HG03442 (cell line): ENCODE data around the gene MEF2D.

Experiments used
- ATAC-seq: cut with Tn5 transposase; IDR thresholded peaks from one replicate; pipeline ENCODE4 v1.9.1; 2021; ENCODE audit warnings: mild to moderate bottlenecking, moderate library complexity; ENCODE audit not compliant: unreplicated experiment

MEF2D gene

DNA sequence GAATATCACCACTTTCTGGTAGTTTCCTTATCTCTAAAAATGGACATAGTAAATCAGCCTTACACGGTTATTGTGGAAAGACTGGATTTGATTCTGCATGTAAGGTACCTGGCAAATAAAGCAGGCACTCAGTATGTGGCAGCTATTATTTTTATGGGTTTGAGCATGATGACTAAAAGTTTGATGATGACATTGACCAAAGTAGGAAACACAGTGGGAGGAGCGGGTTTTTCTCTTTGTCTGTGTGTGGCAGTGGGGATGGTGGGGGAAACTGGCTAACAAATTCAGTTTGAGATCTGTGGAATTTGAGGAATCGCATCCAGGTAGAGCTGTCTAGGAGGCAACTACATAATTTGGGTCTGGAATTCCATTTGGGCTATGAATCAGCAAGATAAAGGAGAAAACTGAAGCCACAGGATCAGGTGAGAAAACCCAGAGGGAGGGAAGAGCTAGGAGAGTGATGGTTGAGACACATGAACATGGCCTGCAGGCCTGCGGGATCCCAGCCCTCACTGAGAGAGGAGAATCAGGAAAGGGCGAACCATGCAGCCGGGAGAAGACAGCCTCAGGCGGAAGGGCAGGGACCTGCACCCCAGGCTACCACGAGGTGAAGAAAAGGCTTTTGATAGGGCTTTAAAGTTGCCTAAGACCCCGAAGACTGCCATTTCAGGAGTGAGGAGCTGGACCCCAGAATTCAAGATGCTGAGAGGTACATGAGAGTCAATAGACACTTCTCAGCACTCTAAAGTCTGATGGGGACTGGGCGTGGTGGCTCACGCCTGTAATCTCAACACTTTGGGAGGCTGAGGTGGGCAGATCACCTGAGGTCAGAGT, 52.2 kb downstream of the MEF2D start:
- ATAC-seq: no peak

GRCh38 chr1:156445789-156446263, 54.7 kb downstream of the MEF2D start:
- no peak for ATAC-seq

DNA sequence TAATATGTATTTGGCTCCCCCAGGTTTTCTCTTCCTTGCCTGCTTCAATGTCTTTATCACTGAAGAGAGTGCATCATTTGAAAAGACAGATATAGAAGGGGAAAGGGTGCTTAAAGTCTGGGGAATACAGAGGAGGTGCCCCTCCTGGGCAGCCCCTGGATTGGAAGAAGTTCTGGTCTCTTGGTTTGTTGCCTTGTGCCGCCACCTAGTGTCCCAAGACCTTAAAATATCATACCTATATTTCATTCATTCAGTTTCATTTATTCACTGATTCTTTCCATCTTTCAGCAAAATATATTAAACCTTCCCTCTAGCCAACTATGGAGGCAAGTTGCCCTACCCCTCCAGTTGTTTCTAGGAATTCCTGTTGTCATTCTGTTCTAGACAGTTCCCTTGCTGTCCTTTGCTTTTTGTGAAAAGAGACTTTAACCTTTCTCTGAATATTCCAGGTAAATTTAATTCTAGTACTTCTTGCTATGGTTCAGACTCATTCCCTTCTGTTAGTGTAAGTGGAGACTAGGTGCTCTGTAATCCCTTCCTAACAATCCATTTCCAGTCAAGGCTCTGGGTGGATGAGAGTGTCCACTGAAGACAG, 56.1 kb downstream of the MEF2D start:
- ATAC-seq: no peak

DNA sequence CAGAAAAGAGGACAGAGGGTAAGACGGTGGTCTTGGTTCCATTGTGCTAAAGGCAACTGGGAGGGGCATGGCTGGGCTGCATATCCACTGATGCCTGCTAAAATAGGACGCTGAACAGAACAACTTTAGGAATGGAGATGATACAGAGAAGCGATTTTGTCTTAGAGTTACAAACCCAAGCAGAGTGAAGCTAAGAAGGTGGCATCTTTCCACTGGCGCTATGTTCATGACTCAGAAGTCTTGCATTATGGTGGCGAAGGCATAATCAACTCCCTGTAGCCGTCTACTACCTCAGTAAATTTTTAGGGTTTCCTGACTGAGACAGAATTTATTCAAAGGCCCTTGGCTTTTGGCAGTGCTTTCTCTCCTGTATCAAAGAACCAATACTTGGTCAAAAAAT, 57.3 kb downstream of the MEF2D start:
- no peak for ATAC-seq

- no peak for ATAC-seq
Measured at GRCh38 chr1:156440654-156441437, 59.7 kb downstream of the MEF2D start.

DNA sequence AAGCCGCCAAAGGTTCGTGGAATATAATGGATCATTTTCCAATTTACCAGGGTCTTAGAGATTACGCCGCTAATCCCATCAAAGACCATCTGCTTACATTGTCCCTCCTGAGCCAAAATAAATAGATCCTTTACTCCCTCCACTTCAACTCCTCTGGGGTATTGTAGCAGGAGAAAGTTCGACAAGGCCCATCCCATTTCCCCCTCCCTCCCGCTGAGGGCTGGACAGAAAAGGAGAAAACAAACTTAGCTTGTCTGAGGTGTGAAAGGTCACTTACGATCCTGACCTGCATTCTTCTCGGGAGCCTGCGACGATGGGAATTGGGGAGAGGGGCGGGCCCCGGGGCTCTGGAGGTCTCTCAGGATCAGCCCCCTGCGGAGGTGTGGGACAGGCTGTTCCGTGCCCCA, 60.8 kb downstream of the MEF2D start:
- ATAC-seq: no peak

DNA sequence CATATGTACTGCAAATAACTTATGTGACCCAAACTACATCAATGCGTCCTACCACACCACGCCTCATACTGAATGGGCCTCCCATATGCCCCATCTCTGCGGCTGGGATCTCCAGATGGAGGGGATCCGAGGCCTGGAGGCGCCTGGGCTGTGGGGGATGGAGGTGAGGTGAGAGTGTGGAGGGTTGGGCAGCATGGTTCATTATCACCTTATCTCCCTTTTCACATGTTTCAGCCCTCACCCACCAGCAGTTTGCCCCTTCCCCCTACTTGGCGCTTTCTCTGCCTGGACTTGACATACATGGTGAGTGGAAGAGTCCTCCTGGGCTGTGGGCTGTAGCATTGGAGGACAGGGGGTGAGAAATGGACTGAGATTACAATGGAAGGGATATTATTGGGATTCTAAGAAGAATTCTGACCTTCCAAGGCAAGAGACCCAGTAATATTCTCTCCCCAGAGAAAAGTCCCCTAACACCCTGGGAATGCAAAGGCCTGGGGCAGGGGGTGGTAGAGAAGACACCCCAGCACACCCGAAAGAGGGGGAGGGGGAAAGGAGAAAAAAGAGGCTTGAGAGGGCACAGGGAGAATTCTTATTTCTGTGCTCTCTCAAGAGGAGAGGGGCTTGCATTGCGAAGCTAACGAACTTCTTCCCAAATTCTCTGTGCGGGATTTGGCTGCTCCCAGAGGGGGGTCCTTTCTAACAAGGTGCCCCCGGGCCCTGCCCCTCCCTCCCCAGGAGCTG, 61.4 kb downstream of the MEF2D start:
- ATAC-seq: no peak

GRCh38 chr1:156438278-156438987, 62.1 kb downstream of the MEF2D start:
- ATAC-seq: no peak

- ATAC-seq: no peak
Measured at GRCh38 chr1:156437037-156437867, 63.3 kb downstream of the MEF2D start.

GRCh38 chr1:156436141-156437036, 64.2 kb downstream of the MEF2D start:
- no peak for ATAC-seq

DNA sequence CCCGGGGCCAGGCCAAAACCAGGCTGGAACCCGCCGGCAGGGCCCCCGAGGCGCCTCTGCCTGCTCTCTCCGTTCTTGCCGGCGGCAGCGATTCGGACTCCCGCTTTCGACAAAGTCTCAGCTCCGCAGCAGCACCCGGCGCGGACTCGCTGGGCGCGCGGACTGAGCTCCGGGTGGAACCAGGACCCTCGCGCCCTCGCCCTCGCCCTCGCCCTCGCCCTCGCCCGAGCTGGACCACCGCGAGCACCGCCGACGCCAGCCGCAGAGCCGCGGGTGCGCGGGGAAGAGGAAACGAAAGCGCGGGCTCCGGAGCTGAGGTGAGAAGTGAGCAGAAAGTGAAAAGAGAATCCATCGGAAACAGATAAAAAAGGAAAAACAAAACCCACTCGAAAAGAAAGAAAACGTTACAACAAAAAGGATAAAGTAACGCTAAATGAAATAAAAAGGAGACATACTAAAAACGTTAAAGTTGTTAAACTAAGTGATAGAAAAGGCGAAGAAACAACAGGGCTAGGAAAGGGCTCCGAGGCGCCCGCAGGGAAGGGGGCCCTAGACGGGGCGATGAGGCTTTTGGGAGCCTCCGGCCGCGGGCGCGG, 64.9 kb downstream of the MEF2D start:
- ATAC-seq: no peak

- no peak for ATAC-seq
Measured at GRCh38 chr1:156434989-156435544, 65.5 kb downstream of the MEF2D start.

DNA sequence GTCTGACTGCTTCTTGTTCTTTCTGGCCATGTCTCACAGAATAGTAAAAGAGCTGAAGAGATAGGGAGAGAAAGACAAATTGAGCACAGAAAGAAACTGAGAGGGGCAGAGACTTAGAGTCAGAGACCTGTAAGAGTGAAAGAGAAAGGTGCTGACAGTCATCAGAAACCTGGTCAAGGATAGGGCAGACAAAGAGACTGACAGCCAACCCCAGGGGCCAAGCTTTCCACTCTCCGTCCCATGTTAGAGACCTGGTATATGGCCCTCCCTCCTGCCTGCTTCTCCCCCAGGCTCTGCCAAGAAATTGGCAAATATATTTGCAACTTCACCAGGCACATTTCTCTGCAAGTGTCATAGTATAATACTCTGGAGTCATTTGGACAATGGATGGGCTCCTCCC, 67.0 kb downstream of the MEF2D start:
- ATAC-seq: no peak

DNA sequence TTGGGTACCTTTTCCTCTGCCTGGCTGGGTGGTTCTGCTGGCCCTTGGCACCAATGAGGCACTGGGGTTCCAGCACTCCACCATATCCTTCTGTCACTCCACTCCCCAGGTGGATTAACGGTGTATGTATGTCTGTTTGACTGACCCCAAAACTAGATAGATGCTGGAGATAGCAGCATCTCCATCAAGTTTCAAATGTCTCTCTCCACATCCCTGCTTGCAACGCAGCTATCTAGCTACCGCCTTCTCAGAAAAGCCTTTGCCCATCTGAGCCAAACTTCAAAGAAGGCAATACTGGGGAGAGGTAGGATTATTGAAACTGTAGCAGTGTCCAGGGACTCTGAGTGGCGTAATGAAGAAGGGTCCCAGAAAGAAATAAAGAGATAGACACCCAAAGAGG, 67.5 kb downstream of the MEF2D start:
- ATAC-seq: no peak

- ATAC-seq: no peak
Measured at GRCh38 chr1:156432669-156433018, 67.9 kb downstream of the MEF2D start.

GRCh38 chr1:156431769-156432668, 68.6 kb downstream of the MEF2D start:
- ATAC-seq: no peak

DNA sequence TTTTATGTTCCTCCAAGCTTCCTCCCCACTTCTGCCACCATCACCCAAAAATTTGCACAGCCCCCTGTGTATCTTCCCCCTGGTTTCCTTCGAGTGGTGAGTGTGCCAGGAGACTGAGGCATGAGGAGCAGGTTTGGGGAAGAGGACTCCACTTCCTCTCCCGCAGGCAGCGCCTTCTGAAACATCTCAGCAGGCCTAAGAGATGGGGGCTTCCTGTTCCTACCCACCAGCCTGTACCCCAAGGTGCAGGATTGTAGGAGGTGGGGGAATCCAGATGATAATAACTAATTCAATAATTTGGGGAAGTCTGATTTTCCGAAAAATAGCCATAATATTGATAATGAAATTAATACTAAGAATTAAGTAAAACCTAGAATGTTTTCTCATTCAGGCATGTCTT, 69.2 kb downstream of the MEF2D start:
- ATAC-seq: no peak
